ENCODE measurements around the gene SRF. TPM values are rescaled to one million over a fixed set of nuclear protein-coding genes. Genes with fewer than 3 reads are reported as not detected.

Gene SRF
- total RNA-seq, 1 experiment from 2014 or later = 46.2 TPM

- CTCF ChIA-PET = no interaction called here
- Mint-ChIP-seq H3K9me3 (no peaks in the 10 kb centered on the region), H3K4me3 (no peak overlapping the region), H3K27me3 (ENCODE audit: low read depth) (no peaks in the 10 kb centered on the region), H3K36me3 (no peaks in the 10 kb centered on the region), H3K27ac (no peak overlapping the region), H3K4me1 (0 out of 2 replicates have a peak, but pooled peaks cover 2% of the 10 kb centered on the region)
- no peak for TF ChIP-seq NFATC4 (CRISPR knock-in tag; IDR thresholded peaks at IDR 0.05)
- no peak for TF ChIP-seq CREM (CRISPR knock-in tag; IDR thresholded peaks at IDR 0.05)
- no peak for TF ChIP-seq ZNF532 (CRISPR knock-in tag; IDR thresholded peaks at IDR 0.05; ENCODE audit: borderline replicate concordance)
- no peak for TF ChIP-seq OVOL2 (CRISPR knock-in tag; IDR thresholded peaks at IDR 0.05; ENCODE audit: borderline replicate concordance)
- TF ChIP-seq SP1 (CRISPR knock-in tag; conservative IDR thresholded peaks at IDR 0.05) = no peak
- no peak for TF ChIP-seq MLX (CRISPR knock-in tag; IDR thresholded peaks at IDR 0.05)
- TF ChIP-seq GTF2I (CRISPR knock-in tag; conservative IDR thresholded peaks at IDR 0.05) = no peak
- TF ChIP-seq FOXJ3 (CRISPR knock-in tag; IDR thresholded peaks at IDR 0.05; ENCODE audit: borderline replicate concordance) = no peak
- TF ChIP-seq NR3C1 (CRISPR knock-in tag; conservative IDR thresholded peaks at IDR 0.05; ENCODE audit: low read depth) = no peak
- no peak for TF ChIP-seq ZNF671 (CRISPR knock-in tag; IDR thresholded peaks at IDR 0.05)
- TF ChIP-seq TEAD4 (CRISPR knock-in tag; IDR thresholded peaks at IDR 0.05) = no peak
- DNase-seq (ENCODE audit: low spot score) = no peak
- peak; percentile 57 for ATAC-seq
- POLR2A ChIA-PET = no interaction called here
Observed at GRCh38 chr6:43211955-43212354, 40.9 kb downstream of the SRF start.

- peaks cover 5% of the 10 kb centered on the region; the same call in 1 of the 2 replicates for H3K4me1 Mint-ChIP-seq
- H3K36me3 Mint-ChIP-seq = no peaks in the 10 kb centered on the region
- H3K27me3 Mint-ChIP-seq (ENCODE audit: low read depth) = no peaks in the 10 kb centered on the region
- ChIA-PET CTCF (interaction anchor here (0.7 to 1.2 kb wide), 4 partner anchors 16 to 283 kb away, joined by 3 to 8 read pairs (median 3); partner anchors contain the start of gene DNPH1), POLR2A (no interaction called here)
- peak overlapping the region; percentile 34; the same call in 1 of the 2 replicates for H3K27ac Mint-ChIP-seq
- DNase-seq (ENCODE audit: low spot score) (no peak), ATAC-seq (no peak)
- H3K9me3 Mint-ChIP-seq = no peaks in the 10 kb centered on the region
- no peak overlapping the region for H3K4me3 Mint-ChIP-seq
- no peak for TF ChIP-seq IRF2 (CRISPR knock-in tag; IDR thresholded peaks at IDR 0.05; ENCODE audit: borderline replicate concordance, low read depth)
- TF ChIP-seq JUN (CRISPR knock-in tag; IDR thresholded peaks at IDR 0.05) = no peak
- TF ChIP-seq ZNF512 (CRISPR knock-in tag; IDR thresholded peaks at IDR 0.05; ENCODE audit: borderline replicate concordance) = no peak
- TF ChIP-seq ATF2 (CRISPR knock-in tag; IDR thresholded peaks at IDR 0.05; ENCODE audit: borderline replicate concordance, low read depth) = no peak
- TF ChIP-seq IRF1 (CRISPR knock-in tag; IDR thresholded peaks at IDR 0.05) = no peak
- TF ChIP-seq NFE2L1 (CRISPR knock-in tag; IDR thresholded peaks at IDR 0.05) = no peak
- no peak for TF ChIP-seq ARID4B (CRISPR knock-in tag; IDR thresholded peaks at IDR 0.05; ENCODE audit: borderline replicate concordance)
- TF ChIP-seq ETV6 (CRISPR knock-in tag; IDR thresholded peaks at IDR 0.05) = no peak
- no peak for TF ChIP-seq E2F4 (CRISPR knock-in tag; IDR thresholded peaks at IDR 0.05; ENCODE audit: borderline replicate concordance, low read depth)
- TF ChIP-seq RORB (CRISPR knock-in tag; IDR thresholded peaks at IDR 0.05) = no peak
- no peak for TF ChIP-seq JAZF1 (CRISPR knock-in tag; IDR thresholded peaks at IDR 0.05)
Observed at GRCh38 chr6:43213431-43213830, 42.4 kb downstream of the SRF start.

Data from WTC11 (cell line).